G401.6 (cell line): ENCODE data around the gene CHST13.

Experiments
- FAIRE-seq: peaks from 2 replicates; lab custom pipeline; 2012; peaks lifted over from hg19 to GRCh38; lab: Jason Lieb, UNC

Gene CHST13

GRCh38 chr3:126523745-126524428, at the start of gene CHST13:
Gene CHST13 (plus strand): TSS chr3:126524155. CDS start chr3:126524333, 178 bp downstream.
- FAIRE-seq: no peak

- FAIRE-seq: no peak
Observed at GRCh38 chr3:126474498-126475412, 49.2 kb upstream of the CHST13 start.

- FAIRE-seq: no peak
Observed at GRCh38 chr3:126475413-126476114, 48.4 kb upstream of the CHST13 start, which contains the start of gene ZXDC. Gene ZXDC (minus strand): TSS chr3:126475891. CDS start chr3:126475865, 26 bp downstream.

- no peak for FAIRE-seq
Observed at GRCh38 chr3:126476166-126477060, 47.5 kb upstream of the CHST13 start.

DNA sequence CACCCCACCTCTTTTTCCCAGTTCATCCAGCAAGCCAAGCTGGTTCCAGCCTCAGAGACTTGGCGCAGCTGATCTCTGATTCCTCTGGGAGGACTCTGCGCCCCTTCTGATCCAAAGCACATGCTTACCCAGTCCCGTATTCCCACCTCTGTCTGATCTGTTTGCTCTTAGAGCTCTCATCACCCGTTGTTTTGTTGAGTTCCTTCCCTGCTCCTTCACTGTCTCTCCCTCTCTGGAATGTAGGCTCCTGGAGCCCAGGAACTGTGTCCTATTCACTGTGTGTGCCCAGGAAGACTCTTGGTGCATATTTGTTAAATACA, 46.9 kb upstream of the CHST13 start:
- FAIRE-seq: no peak

GRCh38 chr3:126478581-126479310, 45.2 kb upstream of the CHST13 start:
- no peak for FAIRE-seq

DNA sequence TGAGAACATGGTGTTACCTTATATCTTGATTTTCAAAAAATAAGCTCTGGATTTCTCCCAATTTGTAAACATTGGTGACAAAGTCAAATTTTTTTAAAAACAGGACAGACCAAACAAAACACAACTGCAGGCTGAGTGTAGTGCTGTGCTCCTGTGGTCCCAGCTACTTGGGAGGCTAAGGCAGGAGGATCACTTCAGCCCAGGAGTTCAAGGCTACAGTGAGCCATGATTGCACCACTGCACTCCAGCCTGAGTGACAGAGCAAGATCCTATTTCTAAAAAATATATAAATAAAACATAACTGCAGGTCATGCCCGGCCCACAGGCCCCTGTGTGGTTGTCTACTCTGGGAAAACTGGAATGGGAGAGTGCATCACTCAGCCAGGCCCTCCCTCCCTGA, 44.3 kb upstream of the CHST13 start:
- FAIRE-seq: no peak

GRCh38 chr3:126480206-126480605, 43.7 kb upstream of the CHST13 start:
- FAIRE-seq: no peak

DNA sequence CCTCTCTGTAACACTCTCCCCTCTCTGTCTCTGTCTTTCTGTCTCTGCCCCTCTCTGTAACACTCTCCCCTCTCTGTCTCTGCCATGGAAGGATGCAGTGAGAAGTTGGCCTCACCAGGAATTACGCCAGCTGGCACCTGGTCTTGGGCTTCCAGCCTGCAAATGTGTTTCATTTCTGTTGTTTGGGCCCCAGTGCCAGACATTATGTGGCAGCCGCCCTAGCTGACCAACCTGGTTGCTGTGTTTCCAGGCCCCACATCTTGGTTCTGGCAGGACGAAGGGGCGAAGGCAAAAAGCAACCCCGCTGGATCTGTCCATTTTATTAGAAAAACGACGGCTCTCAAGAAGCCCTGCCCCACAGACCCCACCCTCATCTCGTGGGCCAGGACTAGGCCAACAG, 43.1 kb upstream of the CHST13 start:
- no peak for FAIRE-seq

DNA sequence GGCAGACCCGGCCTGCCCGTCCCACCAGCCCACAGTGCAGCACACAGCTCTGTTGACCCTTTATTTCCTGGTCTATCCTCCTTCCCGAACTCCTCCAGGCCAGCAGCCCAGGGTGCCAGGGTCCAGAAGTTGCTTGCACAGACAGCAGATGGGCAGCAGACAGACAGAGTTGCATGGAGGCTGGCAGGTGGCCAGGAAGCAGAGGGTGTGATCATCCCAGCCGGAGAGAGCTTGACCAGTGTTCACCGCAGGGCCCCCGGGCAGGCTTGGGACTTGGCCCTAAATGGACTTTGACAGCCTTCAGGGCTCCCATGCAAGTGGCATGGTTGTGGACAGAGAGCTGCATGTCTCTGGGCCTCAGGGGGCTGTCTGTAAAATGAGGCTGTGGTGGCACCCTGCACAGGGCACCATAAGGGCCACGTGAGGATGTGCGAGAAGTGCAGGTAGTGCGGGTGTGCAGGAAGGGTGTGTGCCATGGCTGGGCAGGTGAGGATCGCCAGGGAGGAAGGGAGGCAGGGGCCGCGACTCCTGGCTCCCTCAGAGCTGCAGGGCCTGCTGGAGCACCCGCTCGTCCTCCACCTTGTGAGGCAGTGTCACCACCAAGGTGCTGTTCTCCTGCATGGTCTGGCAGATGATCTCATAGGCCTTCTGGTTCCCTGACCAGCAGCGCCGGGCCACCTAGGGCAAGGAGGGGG, 42.0 kb upstream of the CHST13 start:
- no peak for FAIRE-seq

- FAIRE-seq: no peak
Observed at GRCh38 chr3:126482503-126483255, 41.3 kb upstream of the CHST13 start.

DNA sequence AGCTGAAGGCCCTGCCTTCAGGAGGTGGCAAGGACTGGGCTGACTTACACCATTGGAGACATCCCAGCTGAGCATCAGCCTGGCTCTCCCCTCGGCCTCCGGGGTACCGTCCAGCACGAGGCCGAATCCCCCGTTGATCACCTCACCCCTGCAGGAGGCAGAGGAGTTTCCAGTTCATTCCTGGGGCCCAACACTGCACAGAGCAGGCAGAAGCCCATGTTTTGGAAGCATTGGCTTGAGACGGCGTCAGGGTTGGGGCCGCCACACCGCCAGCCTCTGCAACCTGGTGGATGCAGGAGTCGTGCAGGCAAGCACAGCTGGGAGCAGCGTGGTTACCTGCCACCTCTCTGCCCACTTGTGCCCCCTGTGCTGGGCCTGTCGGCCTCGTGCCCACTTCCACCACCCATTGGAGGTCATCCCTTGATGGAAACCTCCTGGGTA, 40.6 kb upstream of the CHST13 start:
- no peak for FAIRE-seq

- no peak for FAIRE-seq
Observed at GRCh38 chr3:126484148-126484547, 39.8 kb upstream of the CHST13 start.

DNA sequence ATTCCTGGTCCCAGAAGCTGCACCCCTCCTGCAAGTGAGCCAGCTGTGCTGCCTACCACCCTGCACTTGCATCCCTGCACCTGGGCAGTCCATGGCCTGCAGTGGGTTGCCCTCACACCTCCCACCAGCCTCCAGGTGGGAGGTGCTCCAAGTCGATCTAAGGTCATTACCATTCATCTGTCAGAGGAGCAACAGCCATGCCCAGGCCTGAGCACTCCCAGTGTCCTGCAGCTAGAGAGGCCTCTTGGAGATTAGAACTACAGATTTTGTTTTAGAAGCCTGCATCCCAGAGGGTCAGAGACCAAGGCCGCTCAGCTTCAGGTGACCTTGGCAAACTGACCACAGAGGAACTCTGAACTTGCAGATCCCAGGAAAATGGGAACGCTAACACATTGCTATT, 39.3 kb upstream of the CHST13 start:
- FAIRE-seq: no peak

GRCh38 chr3:126485176-126485897, 38.6 kb upstream of the CHST13 start:
- no peak for FAIRE-seq

GRCh38 chr3:126485956-126486355, 38.0 kb upstream of the CHST13 start:
- FAIRE-seq: no peak

- FAIRE-seq: no peak
Observed at GRCh38 chr3:126486360-126486847, 37.6 kb upstream of the CHST13 start.

DNA sequence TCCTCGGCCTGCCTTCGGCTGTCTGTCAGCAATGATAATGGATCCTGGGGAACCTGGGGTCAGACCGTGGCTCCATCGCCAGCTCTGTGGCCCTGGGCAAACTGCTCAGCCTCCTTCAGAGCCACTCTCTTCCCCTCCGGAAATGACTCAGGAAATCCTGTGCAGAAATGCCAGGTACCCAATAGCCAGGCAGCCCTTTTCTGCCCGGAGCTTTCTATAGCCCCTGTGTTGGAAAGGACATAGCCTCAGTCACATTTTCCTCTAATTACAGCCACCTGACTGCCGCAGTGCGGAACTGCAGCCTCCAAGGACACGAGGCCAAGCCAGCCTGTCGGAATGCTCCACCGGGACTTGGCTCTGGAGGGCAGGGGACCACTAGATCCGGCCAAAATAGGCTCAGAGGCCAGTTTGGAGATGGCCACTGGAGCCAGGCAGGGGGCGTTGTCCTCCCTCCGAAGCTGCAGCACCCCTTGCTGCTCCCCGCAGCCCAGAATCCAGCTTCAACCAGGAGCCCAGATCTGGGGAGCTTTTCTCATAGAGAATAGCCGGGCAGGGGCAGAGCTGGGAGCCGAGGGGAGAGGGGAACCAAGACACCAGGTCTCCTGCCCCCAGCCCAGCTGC, 36.7 kb upstream of the CHST13 start:
- no peak for FAIRE-seq
